Epidermal melanocyte (primary cell): ENCODE measurements around the gene MED27.
A peak's percentile ranks its signal among the peaks of the same experiment; 100 is the strongest.

Experiments
- DNase-seq: peaks from one replicate; pipeline ENCODE4 v3.0.0; 2011; ENCODE audit warnings: low spot score; ENCODE audit not compliant: insufficient read length

MED27 gene

GRCh38 chr9:132044176-132044875 is 35.3 kb downstream of the MED27 start:
- no peak for DNase-seq

- DNase-seq, result no peak
Measured at GRCh38 chr9:132043708-132044107, 36.0 kb downstream of the MED27 start.

DNA sequence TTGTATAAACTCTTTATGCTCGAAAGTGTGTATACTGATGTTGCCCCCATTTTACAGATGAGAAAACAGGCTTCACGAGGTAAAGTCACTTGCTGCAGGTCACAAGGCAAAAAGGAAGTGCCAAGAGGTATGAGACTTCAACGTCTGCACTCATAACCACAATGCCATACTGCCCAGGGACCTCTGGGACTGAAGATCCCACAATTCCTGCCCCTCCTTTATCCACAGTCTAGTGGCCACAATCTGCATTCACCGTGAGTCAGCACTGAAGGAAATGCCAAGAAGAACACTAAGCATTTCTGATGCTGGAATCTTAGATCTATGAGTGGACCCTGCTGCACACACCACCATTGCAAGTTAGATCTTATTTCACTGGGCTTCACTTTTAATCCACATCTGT is 37.3 kb downstream of the MED27 start:
- peak; percentile 23 for DNase-seq

GRCh38 chr9:132041798-132042197 is 37.9 kb downstream of the MED27 start:
- DNase-seq, result no peak

DNA sequence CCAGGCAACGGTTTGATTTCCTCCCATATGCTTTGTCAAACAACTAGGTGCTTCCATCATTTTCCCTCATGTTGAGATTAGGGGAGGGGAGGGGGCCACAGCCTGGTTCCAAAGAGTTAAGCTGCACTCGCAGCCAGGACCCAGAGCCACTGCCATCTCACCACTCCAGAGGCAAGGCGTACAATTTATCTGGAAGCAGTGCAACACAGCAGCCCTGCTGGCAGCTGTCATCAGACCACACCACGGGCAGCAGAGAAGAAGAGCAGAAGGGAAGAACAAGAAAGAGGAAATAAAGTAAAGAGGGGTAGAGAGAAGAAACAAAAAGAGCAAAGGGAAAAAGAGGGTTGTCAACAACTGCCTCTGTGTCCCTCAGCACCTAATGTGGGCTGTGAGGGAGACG is 38.9 kb downstream of the MED27 start:
- no peak for DNase-seq

- DNase-seq, result no peak
Measured at GRCh38 chr9:132040246-132040645, 39.4 kb downstream of the MED27 start.

DNA sequence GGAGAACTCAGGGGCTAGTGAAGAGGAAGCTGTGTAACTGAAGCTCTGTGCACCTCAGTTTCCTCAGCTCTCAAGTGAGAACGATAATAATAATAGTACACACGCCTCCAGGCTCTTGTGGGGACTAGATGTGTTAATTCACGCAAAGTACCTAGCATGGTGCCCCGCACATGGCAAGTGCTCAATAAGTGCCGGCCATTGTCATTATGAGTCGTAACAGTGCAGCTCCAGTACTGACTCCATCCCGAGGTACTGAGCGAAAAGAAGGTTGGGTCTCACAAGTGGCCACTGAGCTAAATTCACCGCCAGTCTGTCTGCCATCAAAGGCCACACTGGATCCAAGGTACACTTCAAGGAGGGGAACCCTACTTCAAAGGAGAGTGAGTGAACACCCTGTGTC is 40.4 kb downstream of the MED27 start:
- no peak for DNase-seq

- no peak for DNase-seq
Measured at GRCh38 chr9:132037458-132037857, 42.2 kb downstream of the MED27 start.

GRCh38 chr9:132036521-132036920 is 43.1 kb downstream of the MED27 start:
- no peak for DNase-seq

DNA sequence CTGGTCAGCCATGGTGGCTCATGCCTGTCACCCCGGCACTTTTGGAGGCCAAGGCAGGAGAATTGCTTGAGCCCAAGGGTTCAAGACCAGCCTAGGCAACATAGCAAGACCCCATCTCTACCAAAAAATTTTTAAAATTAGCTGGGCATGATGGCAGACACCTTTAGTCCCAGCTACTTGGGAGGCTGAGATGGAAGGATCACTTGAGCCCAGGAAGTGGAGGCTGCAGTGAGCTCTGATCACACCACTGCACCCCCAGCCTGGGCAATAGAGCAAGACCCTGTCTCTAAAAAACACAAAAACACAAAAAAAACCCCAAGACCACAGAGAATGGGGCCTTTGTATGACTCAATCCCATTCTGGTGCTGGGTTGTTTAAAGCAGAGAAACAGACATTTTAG is 44.0 kb downstream of the MED27 start:
- DNase-seq, result no peak

GRCh38 chr9:132032238-132032950 is 47.3 kb downstream of the MED27 start:
- DNase-seq, result no peak

DNA sequence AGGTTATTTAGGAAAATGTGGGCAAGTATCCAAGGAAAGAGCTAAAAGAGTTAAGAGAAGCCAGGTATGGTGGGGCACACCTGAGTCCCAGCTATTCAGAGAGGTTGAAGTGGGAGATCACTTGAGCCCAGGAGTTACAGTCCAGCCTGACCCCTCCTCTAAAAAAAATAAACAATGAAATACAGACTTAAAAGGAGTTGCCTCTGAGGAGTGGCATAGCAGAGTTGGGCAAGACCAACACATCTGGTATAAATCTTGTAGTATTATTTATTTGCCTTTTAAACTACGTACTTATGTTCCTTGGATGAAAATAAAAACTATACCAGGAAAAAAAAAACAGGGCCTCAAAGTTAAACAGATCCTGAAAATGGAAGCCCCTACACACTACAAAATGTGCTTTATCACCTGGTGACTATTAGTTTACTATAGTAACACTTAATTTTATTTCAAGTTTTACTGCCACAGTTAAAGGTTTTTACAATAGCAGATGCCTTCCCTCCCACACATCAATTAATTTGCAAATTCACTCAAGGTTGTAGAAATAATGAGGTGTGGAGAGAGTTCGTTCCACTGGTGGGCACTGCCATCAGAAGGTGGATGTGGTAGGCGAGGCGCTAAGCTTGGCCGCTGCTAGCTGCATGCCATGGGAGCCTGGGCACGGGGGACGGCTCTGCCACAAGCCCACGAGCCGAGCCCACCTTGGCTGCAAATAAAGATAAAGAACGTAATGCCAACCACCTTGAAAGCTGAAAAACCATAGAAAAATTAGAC is 48.0 kb downstream of the MED27 start:
- no peak for DNase-seq

DNA sequence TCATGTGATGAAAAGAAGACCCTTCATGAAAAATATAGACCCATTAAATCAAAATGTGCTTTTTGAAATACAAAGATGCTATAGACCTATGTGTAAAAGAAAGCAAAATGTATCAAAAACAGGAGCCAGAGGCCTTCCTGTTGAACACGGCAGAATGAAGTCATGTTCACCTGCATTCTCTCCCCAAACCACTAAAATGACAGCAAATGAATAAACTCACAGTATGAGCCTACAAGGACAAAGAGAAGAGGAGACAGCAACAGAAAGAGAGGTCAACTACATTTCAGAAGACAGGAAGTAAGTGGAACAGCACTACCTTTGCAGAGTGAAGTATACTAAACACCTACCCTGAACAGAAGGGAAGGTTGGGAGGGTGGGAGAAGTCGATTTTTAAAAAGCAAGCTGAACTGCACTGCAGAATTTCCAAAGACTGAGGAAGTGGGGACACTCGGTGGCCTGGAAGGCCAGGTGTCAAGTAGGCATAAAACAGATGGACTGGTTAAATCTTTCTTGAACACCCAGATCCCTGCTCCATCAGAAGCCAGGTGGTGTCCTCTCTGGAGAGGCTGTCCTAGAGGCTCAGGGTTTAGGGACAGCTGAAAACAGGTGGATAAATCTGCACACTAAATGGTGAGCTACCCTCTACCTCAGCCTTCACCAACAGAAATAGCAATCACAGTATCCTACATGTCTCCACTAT is 48.9 kb downstream of the MED27 start:
- no peak for DNase-seq

DNA sequence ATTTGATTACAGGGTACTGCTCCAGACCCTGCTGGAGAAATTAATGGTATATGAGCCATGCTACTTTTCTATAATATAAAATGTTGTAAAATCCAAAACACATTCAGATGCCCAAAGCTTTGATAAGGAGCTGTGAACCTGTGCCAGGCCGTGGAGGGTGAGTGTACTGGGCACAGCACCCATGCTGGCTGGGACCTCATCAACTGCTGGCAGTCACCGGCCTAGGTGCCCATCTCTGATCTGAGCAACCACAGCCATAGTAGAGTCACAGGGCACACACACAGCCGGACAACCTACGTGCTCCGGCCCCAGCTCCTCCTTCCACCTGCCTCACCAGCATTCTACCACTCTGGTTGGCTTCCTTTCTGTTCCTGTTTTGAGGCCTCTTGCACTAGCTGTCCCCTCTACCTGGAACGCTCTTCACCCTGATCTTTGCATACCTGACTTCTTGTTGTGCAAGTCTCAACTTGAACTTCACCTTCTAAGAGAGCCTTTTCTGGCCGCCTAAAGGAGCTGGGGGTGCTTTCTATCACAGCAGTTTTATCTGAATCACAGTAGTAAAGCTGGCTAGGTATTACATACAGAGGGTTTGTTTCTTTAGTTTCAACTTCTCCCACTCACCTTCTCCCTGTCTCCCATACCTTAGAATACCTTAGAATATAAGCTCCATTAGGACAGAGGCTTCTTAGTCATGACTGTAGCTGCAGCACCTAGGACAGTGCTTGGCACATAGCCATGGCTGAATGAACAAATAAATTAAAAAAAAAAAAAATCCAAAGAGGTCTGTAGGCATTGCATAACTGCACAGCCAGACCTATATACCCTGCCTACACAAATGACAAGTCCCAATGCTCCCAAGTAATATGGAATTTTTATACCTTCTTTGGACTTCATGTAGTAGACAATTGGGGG is 51.7 kb downstream of the MED27 start:
- DNase-seq, result no peak

- DNase-seq, result peak; percentile 85
Measured at GRCh38 chr9:132026932-132027585, 52.6 kb downstream of the MED27 start.

- no peak for DNase-seq
Measured at GRCh38 chr9:132025766-132026165, 53.9 kb downstream of the MED27 start.

GRCh38 chr9:132024589-132024988 is 55.1 kb downstream of the MED27 start:
- no peak for DNase-seq

GRCh38 chr9:132023419-132024180 is 56.1 kb downstream of the MED27 start:
- DNase-seq, result no peak

GRCh38 chr9:132020820-132021510 is 58.7 kb downstream of the MED27 start:
- no peak for DNase-seq
